H4 (cell line): ENCODE measurements around the gene GABRG3. TPM values are rescaled to one million over a fixed set of nuclear protein-coding genes. Genes with fewer than 3 reads are reported as not detected.

ENCODE experiments used
- DNase-seq: peaks from one replicate; pipeline ENCODE4 v3.0.0-alpha.2; 2015; ENCODE audit warnings: low spot score
- total RNA-seq: library from RNA; depleted of rRNA; stranded (reverse); fragments of >200 nt; shearing (Covaris generic); gene quantifications from 2 replicates; pipeline ENCODE4 v1.2.3, GENCODE V29; 2014

GABRG3 gene
- total RNA-seq, 1 experiment from 2014 or later, result not detected

DNA sequence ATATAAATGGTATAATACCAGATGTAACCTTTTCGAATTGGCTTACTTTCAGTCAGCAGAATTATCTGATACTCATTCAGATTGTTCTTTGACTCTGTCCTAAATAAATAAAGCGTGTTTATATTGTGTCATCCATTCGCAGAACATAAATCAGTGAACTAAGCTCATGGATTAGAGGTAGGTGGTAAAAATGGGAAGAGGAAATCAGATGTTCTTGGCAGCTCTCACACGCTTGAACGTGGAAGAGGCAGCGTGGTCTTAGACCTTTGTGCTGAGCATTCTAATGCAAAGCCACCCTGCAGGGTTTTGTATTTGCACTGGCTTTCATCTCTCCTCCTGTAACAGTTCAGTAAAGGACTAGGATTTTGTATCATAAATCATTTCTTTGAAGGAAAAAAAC, 441.4 kb downstream of the GABRG3 start:
- peak; percentile 15 for DNase-seq

GRCh38 chr15:27414168-27414870, 443.3 kb downstream of the GABRG3 start:
- DNase-seq, result peak; percentile 56

DNA sequence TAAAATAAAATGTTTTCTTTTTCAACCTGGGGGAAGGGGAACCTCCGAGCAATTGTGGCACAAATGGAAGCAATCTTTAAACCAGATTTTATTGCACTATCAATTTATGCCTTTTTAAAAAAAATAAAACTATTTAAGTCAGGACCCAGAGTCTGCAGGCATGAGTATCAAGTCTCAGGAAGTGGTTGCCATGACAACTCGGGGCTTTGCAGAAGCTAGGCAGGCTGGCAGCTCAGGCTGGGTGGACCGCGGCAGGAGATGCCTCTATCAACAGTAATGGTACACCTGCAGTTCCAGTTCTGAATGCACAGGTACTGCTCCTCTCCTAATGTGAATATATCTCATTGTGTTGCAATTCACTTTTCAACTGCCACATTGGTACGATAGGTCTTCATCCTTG, 447.7 kb downstream of the GABRG3 start:
- no peak for DNase-seq

DNA sequence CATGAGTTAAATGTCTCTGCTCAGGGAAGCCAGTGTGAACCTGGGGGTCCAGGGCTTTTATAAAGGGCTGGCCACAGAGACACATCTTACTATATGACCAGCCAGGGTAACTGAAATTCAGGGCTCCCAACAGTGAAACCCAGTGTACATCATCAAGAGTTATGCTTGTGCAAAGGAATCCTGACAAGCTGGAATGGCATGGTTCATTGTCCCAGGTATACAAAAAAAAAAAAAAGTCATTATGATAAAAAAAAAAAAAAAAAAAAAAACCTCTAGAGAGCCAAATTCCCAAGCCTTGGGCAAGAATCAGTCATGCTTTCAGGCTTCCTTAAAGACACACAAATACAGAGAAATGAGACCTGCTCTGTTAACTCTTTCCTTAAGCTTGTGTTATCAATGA, 452.0 kb downstream of the GABRG3 start:
- DNase-seq, result no peak

- DNase-seq, result no peak
Observed at GRCh38 chr15:27426805-27427204, 455.8 kb downstream of the GABRG3 start.

GRCh38 chr15:27427276-27427675, 456.3 kb downstream of the GABRG3 start:
- DNase-seq, result no peak

DNA sequence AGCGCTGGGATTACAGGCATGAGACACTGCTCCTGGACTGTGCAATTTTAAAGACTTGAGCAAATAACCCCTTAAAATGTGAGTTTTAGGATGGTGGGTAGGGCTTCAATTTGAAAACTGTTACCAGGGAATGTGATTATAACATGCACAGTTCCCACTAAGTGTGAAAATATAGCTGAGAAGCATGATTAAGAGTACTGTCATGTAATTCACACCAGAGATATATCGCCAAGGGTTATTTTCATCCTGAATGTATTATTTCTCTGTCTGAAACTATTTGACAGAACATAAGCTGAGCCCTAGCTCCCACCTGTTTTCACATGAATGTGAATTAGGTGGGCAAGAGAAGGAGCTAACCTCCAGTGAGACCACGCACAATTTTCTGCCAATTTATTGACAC, 457.2 kb downstream of the GABRG3 start:
- DNase-seq, result no peak

GRCh38 chr15:27429577-27429976, 458.6 kb downstream of the GABRG3 start:
- no peak for DNase-seq

GRCh38 chr15:27433604-27434003, 462.6 kb downstream of the GABRG3 start:
- no peak for DNase-seq

DNA sequence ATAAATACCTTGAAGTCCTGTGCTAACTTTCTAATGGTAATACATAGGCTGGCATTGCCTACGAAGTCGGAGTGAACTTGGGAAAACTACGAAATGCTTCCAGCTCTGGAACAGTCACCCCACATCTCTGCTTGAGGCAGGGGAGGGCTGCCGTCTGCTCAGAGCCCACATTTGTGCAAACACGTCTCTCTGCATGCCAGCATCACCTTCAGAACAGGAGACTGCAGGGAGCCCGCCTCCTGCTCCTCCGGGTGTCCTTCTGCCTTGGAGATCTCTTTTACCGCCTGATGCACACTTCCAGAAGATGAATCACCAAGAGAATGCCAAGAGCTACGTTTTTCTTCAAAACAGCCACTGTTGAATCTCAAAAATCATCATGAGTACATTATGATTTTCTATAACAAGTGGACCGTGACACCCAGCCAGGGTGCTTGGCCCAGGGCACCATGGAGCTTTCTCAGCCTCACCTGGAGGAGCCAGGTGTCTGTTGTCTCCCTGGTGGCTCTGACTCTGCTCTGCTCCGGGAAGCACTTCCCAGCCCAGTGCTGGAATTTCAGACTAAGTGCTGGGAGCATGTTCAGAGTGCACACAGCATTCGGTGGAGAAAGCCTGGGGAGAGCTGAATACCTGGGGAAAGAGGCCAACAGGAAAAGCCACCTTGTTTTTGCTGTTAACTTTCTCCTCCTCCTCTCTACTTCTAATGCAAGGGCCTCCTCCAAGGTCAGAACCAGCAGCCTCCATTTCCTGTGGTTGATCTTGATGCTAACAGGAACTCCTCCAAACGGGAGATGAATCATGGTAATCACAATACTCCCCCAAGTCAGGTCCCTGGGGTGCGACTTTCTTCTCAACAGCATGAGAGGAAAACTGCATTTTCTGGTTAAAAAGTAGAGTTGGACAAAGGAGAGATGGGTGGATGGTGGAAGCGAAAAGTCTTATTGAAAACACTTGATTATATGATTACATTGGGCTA, 467.7 kb downstream of the GABRG3 start:
- no peak for DNase-seq

DNA sequence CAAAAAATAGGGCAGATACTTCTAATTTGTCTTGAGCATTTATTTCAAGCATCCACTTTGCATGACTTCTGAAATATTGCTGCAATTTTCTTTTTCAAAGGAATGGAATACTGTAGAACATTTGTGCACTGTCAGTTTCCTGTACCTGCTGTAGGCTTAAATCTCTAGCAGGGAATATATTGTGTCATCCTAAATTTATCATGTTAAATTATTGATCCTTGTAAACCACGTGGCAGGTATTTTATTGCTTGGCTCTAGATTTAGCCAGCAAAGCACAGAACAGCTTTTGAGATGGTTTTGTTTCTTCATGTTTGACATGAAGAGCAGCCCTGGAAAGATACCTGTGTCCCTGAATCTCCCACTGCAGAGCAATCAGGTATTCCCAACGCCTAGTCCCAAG, 470.1 kb downstream of the GABRG3 start:
- DNase-seq, result no peak

DNA sequence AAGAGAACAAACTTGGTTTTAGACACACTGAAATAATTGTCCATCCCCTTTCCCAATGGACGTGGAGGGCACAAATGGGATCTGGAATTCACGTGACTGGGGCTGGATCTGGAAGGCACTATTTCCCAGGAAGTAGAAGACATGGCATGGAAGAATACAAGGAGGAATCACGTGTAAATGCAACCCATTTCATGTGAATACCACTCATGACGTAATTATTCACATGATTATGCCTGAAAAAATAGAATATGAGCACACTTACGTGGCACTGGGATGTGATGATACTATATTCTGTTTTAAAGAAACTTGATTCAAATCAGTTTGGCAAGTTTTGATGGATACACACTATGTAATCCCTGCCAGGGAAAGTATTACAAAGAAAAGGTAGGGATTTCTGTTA, 477.3 kb downstream of the GABRG3 start:
- no peak for DNase-seq

- DNase-seq, result no peak
Observed at GRCh38 chr15:27448986-27449385, 478.0 kb downstream of the GABRG3 start.

DNA sequence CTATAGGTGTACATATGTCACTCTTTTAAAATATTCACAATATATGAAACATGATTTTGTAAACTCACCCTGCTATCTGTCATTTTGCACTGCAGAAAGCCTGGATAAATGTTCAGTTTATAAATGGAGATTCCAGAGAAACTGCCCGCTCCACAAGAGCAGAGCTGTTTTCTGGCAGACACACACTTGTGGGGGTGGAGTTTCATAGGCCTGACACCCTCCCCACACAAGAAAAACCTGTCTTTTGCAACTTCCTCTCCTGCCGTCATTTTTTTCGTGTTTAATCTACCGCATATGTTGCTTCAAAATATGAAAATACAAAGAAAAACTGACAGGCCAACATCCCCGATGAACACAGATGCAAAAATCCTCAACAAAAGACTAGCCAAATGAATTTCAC, 479.0 kb downstream of the GABRG3 start:
- no peak for DNase-seq

- peak; percentile 66 for DNase-seq
Observed at GRCh38 chr15:27454281-27455075, 483.5 kb downstream of the GABRG3 start.

DNA sequence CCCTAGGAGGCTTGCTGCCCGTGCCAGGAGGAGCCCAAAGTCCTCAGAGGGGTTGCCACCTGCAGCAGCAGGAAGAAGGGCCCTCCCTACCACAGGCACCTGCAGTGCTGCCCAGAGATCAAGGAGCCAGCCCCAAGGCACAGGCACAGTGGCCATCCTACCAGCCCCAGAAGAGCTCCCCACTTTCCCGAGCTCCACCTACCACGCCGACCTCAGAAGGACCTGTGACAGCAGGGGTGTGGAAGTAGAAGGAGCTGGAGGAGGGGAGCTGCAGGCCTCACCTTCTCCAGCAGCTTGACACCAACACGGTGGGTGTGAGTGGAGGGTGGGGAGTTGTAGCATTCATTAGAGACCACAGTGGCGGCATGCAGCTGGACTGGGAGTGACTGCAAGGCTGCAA, 485.8 kb downstream of the GABRG3 start:
- no peak for DNase-seq

- no peak for DNase-seq
Observed at GRCh38 chr15:27457766-27458165, 486.8 kb downstream of the GABRG3 start.

- DNase-seq, result no peak
Observed at GRCh38 chr15:27458345-27459084, 487.5 kb downstream of the GABRG3 start.

GRCh38 chr15:27459836-27460235, 488.9 kb downstream of the GABRG3 start:
- DNase-seq, result no peak

- no peak for DNase-seq
Observed at GRCh38 chr15:27461181-27461580, 490.2 kb downstream of the GABRG3 start.

DNA sequence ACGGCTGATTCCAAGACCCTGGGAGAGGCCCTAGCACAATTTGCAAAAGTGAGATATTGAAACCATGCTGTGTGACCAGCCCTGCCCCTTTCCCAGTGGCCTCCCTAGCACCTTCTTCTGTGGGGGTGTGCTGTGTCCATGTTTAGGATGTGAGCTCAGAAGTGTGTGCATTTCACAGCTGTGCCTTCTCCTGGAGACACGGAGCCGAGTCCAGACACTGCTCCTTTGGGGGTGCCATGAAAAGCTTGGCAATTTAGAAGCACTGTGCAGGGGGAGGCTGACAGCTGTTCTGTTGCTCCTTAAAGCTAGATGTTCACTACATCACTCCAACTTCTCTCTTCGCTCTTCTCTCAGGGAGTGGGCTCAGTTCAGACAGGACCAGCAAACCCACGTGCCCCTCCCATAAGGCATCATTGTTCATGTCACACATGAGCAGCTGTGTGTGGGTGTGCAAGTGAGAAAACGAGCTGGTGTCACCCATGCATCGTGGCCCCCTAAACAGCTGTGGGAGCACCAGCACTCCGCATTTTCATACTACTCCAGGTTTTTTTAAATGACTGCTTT, 492.6 kb downstream of the GABRG3 start:
- DNase-seq, result no peak
